Adipose tissue (tissue), 3 donors: ENCODE data around the gene TCF4. TPM values are rescaled to one million over a fixed set of nuclear protein-coding genes. Genes with fewer than 3 reads are reported as not detected.
"Not testable (repeated sequence)": the region's sequence is repeated elsewhere in the genome, so short reads cannot be mapped to it uniquely, and the experiment has no call there.

ENCODE experiments used
- H3K27ac ChIP-seq: one replicate; pipeline ENCODE4 v1.5.1; 2013; ENCODE audit warnings: low read depth, low read length
- WGBS, 3 donors: extraction: QIAGEN DNeasy Blood & Tissue Kit; methylation state at CpG; one replicate each; pipeline ENCODE4 v1.1.7; 2013; 5-methylcytosine and 5-hydroxymethylcytosine counted together
- polyA plus RNA-seq, 3 donors: library from polyadenylated mRNA; stranded (reverse); fragments of 200-250 nt; gene quantifications; one replicate each; pipeline ENCODE4 v1.2.3, GENCODE V29; 2013
- donor health status: healthy with polysubstance abuse.
- donor health status: Bipolar disorder and iron deficiency.
- donor health status: healthy.

The TCF4 gene
- polyA plus RNA-seq, 3 donors, result 6.7 to 36.9 (median 32.6) TPM

DNA sequence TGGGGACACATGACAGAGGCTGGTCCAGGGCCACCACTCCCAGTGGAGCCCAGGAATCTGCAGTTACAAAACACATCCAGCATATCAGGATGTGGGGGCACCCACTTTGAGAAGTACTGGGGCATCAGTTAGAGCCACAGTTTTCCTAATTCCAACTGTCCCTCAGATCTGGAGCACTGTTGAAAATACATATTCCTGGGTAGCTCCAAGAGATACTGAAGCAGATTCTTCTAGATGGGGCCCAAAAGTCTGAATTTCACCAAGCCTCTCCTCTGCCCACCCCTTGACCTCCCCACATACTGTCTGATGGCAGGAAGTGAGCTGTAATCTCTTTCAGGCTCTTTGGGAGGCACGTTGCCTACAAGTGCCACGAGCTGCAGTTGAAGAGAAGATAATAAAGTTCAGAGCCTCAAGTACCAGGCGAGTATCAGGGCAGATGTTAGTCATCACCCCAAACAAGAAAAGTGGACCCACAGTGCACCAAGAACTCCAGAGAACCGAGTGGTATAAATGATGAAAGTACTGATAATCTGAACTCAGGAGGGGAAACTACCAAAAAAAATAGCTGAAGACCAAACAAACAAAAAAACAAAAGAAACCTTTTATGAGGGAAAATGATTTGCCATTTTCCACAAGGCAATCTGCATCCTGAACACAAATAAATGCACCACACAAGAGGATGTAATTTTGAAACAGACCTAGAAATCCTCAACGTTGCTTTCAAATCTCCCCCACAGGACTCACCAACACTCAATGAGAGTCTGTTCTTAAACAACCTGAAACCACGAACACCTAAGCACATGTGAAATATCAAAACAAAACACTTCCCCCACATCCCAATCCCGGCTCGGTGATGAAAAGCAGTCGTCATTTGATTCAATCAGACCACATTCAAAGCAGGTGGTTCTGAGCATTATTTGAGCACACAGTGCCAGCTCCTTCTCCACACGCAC is 98.7 kb downstream of the TCF4 start:
- WGBS, 3 donors, result 37 to 48% (median 44%) methylated on average over 10 of the region's 10 CpGs
- no peak overlapping the region for H3K27ac ChIP-seq

DNA sequence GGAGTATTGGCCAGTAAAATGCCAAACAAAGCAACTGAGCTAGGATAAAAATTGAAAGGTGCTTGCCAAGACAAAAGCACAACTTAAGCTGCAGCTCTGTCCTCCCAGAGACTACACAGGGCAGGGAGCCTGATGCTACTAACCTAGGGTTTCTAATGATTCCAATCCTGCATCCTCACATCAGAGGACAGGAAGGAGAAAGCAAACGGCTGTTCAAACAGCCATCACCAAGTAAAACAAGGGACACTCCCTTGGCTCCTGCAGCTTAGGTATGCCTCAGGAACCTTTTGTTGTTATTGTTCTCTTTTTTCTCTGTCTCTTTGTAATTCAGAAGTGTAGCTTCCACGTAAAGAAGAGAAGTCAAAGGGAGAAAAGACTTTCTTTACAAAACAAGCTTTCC is 99.5 kb downstream of the TCF4 start:
- H3K27ac ChIP-seq, result no peak overlapping the region
- 40 to 49% (median 41%) methylated on average over 2 of the region's 2 CpGs for WGBS, 3 donors

DNA sequence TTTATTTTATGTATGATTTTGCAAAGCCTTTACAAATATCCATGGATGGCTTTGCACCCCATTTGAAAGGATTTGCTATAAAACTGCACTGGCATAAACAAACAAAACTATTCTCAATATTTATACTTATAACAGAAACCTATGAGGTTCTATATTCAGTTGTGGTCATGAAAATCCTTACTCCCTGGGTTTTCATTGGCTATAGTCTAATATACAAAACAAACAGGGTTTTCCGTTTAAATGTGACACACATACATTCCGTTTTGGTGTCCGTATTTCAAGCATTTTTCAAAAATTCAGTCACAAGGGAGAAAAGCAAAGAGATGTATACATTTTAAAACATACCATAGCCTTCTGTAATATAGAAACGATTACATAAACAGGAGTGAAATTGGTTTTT is 100.0 kb downstream of the TCF4 start:
- WGBS, 3 donors, result 76 to 88% (median 83%) methylated on average over 4 of the region's 4 CpGs
- no peak overlapping the region for H3K27ac ChIP-seq

DNA sequence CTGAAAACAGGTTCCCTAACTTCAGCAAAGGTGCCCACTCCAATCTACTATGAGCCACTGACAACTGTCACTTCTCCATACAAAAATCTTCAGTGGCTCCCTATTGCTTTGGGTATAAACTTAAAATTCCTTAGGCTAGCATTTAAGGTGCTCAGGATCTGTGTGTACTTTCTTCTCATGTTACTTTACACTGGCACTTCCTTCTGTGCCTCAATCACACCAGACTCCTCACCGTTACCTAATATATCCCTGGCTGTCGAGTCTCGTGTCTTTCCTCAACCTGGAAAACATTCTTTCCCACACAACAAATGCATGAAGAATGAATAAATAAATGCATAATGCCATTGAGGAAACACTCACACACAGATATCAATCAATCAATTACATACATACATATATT is 101.1 kb downstream of the TCF4 start:
- 91 to 94% (median 92%) methylated on average over 3 of the region's 3 CpGs for WGBS, 3 donors
- no peak overlapping the region for H3K27ac ChIP-seq

DNA sequence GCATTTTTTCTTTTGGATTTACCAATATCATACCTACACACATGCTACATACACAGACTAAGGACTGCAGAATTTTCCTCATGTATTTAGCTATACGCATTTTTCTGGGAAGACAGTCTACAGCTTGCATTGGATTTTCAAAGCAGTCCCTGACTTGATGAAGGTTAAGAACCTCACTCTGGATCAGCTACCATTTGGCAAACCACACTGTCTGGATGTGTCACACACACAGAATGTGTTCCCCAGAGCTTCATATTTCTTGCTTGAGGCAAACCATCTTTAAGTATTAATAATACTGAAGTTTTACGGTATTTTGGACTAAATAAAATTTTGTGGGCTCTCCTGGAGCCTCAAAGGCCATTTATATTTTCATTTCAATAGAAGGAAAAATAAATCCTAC is 102.3 kb downstream of the TCF4 start:
- no peak overlapping the region for H3K27ac ChIP-seq
- 73 to 85% (median 84%) methylated on average over 2 of the region's 2 CpGs for WGBS, 3 donors

DNA sequence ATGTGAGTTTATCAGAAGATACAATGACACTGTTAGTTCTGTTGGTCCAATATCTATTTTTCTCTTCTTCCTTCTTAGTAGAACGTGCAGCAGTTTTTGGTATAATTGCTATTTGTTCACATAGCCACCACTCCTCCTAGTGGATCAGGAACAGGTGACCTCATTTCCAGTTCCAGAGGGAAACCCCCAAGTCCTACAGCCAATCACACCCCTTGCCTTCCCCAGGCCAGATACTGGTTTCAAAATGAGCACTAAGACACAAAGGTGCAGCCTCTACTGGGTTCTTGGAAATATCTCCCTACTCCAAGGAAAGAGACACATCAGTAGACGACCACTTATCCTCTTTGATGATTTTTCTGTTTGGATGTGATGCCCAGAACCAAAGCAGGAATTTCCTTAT is 103.2 kb downstream of the TCF4 start:
- WGBS, 3 donors, result 66 to 70% (median 67%) methylated on average over 2 of the region's 2 CpGs
- no peak overlapping the region for H3K27ac ChIP-seq

DNA sequence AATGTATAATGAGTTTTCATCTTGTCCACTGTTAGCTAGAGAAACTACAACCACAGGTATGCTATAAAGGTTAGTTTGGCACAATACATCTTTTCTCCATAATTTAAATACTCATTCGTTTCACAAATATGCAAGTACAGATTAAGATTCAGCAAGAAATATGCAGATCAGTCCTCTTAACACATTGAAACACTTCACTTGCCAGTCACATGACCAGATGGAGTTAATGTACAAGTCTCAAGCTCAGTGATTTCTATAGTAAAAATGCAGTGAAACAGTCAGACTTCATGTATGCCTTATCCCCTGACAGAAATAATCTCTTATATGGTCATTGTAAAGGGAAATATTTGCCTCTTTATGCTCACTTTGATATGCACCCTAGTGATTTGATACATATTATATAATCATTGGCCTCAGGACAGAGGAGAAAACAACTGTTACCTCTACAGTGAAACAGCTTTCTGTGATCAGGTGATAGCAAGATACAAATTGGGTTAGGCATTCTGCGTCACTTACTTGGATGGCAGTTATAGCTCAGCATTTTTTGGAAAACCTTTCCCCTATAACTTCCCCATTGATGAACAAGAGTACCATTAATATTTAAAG is 104.6 kb downstream of the TCF4 start:
- H3K27ac ChIP-seq, result no peak overlapping the region
- 82 to 86% (median 82%) methylated on average over 2 of the region's 2 CpGs for WGBS, 3 donors

DNA sequence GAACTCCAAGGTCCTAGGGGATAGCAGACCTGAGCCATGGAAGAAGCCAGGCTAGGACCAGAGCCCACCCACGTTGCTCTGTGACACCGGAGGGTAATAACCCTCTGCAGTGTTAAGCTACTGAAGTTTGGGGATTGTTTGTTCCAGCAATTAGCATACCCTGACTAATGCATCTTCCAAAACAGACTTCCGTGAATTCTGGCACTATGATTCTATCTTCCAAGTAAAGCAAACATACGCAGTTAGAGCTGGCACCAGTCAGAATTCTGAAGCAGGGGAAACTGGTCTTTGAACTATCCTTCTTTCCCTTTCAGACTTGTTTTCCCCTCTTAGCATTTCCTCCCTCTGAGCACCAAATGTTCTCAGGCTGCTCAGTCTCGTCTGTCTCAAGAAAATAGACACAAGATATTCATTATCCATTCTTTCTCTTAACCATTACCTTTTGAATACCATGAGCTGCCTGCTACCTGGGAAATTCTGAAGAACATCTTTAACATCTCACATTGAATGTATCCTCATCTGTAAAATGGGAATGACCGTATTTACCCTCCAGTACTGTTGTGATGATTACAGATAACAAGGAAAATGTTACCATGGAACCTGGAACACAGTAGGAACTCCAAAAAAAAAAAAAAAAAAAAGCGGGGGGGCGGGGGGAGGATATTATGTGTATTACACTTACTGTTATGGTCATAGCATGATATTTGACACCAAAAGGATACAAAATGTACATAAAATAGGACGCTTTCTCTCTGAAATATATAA is 108.2 kb downstream of the TCF4 start:
- H3K27ac ChIP-seq, result no peak overlapping the region
- WGBS, 3 donors, result 81 to 87% (median 81%) methylated on average over 9 of the region's 9 CpGs

DNA sequence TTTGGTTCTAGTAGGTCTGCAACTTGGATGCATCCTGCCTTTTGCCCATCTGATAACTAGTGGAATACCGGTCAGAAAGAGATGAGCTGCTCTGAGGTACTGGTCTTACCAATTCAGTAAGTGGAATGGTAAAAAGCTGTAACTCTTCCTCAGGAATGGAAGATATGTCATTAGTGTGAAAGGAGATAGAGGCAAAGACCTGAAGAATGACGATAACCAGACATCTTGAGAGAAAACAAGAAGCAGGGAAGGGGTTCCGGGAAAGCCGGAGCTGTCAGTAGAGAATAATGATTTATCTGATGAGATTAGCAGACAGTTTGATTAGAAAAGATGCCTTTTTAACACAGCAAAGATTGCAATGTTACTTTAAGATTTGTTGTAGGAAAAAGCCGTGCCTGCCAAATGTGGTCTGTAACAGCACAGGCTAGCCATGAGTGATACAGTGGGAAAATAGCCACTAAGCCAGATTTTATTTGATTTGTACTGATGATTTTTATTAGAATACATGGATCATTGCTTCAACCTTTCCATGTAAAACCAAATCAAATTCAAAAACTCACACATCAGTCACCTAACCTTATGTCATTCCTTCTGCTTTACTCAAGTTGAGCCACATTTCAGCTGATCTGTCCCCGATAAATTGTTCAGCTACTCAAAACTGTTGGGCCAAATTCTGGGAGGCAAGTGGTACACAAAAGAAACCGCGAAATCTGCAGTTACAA is 110.0 kb downstream of the TCF4 start:
- peak overlapping the region; percentile 52 for H3K27ac ChIP-seq
- WGBS, 3 donors, result 30 to 61% (median 31%) methylated on average over 8 of the region's 8 CpGs

DNA sequence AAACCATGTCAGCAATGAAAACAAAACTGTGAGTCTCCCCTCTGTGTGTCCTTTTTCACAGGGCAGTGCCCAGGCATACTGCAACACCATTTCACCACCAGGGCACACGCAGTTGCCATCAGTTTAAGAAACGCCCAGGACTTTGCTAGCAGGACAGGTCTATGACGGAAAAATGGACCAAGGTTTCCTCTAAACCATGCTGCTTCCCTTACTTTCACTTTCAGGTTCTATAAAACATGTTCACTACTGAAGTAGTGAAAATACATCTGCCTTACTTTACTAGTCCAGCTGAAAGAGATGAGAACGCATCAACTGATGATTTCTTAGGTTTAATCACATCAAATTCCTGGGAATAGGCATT is 110.5 kb downstream of the TCF4 start:
- WGBS, 3 donors, result 2 to 38% (median 2%) methylated on average over 4 of the region's 4 CpGs
- H3K27ac ChIP-seq, result peak overlapping the region; percentile 86

DNA sequence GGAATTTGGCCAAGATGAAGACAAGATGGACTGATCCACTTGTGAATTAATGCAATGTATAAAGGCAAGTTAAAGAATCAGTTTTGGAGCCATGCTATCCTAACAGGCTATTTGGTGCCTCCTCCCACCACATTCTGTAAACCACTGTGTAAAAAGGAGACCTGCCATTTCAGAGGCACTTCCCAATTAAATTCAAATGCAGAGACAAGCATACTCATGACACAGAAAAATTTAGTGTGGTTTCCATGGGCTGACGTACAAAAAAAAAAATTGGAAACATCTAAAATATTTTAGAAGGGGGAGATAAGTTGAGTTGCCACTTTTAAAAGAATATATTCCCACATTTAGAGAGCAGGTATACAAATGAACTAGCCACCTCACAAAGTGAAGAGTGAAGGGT is 112.1 kb downstream of the TCF4 start:
- 73 to 85% (median 80%) methylated on average over 1 of the region's 1 CpG for WGBS, 3 donors
- H3K27ac ChIP-seq, result no peak overlapping the region

DNA sequence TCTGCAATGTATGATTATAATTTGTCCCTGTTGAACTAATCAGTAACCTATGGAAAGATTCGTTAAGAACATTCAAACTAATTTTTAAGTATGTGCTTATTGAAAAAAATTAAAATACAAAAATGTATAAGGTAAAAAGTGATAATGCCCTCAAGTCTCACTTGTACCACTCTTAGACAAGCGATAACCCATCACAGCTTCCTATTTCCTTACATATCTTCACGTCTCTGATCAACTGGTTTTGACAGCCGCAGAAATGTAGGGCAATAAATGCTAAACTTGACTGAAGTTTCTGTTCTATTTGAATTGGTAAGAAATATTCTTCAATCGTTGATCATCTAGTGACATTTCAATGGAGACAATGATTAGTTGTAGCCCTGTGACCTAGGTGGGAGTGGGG is 112.5 kb downstream of the TCF4 start:
- no peak overlapping the region for H3K27ac ChIP-seq
- WGBS, 3 donors, result 91 to 96% (median 95%) methylated on average over 5 of the region's 5 CpGs

DNA sequence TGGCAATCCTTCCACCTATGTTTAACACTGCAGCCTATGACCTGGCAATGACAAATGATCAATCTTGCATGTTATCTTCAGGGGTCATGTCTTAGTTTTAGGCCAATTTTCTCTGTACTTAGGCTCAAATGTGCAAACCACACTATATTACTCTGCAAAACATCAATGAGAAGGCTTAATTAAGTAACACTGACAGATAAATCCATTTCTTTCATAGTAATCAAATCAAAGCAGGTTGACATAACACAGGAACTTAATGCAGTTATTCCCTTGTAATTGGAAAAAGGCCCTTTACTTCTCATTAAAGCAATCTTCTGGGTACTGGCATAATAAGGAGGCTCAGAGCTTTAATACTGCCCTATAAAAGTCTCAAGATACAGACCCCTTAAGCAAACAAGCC is 114.4 kb downstream of the TCF4 start:
- H3K27ac ChIP-seq, result no peak overlapping the region

DNA sequence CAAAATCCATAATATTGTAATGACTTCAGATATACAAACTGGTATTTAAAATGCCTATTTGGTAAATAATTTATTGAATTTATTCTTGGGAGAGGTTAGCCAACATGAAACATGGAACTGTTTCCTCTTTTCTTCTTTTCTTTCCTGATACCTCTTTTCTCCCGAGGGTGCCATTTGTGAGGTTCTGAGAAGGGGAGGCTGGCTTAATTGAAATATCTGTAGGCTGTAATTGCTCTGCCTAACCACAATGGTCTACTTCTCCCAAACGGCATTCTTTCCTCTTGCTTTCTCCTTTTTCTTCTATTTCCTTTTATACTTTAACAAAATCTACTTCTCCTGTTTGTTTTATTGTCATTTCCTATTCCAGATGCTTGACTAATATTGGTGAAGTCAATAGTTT is 114.9 kb downstream of the TCF4 start:
- WGBS, 3 donors, result 44 to 64% (median 45%) methylated on average over 2 of the region's 2 CpGs

DNA sequence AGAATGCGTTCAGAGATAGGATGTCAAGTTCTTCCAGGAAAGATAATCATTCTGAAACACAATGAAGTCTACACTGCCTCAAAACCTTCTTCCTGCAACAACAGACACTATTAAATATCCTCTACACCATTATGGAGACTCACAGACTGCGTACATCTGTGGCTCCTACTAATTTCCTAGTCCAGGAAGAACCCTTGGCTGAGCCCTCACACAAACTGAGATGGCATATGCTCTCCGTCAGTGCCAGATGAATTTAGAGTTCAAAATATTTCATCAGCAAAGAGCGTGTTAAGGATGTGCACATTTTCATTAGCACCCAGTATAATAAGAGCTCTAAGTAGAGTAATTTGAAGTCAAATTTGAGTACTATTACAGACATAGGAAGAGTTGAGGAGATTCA is 117.2 kb downstream of the TCF4 start:
- 76 to 80% (median 79%) methylated on average over 4 of the region's 4 CpGs for WGBS, 3 donors
- H3K27ac ChIP-seq, result no peak overlapping the region

More for the DNA sequence above, 114.9 kb downstream of the TCF4 start:
- H3K27ac ChIP-seq, result no peak overlapping the region

DNA sequence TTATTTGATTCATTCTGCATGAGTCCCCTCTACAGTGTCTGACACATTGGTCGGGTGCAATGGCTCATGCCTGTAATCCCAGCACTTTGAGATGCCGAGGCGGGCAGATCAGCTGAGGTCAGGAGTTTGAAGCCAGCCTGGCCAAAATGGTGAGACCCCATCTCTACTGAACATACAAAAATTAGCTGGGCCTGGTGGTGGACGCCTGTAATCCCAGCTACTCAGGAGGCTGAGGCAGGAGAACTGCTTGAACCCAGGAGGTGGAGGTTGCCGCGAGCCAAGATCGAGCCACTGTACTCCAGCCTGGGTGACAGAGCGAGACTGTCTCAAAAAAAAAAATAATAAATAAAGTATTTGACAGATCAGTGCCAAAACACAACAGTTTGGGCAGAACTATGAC is 118.9 kb downstream of the TCF4 start:
- WGBS, 3 donors, result 93 to 97% (median 97%) methylated on average over 8 of the region's 8 CpGs

DNA sequence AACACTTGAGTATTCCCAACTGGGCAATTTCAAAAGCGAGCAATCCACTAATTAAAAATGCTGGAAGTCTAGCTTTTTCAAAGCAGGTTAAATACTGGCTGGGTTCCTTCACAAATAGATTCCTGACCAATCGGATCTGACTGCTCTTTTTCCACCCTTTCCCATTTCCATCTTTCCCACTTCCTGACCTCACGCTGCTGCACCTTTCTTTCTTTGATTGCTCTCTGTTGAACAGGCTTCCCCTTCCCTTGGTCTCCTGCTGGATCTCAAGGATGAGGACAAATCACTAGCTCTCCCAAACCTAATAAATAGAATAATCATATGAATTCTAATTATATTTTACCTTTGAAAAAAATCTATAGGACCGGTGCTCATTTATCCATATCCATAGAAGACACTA is 121.2 kb downstream of the TCF4 start:
- WGBS, 3 donors, result 78 to 84% (median 83%) methylated on average over 4 of the region's 4 CpGs

More for the DNA sequence above, 118.9 kb downstream of the TCF4 start:
- not testable (repeated sequence) for H3K27ac ChIP-seq

DNA sequence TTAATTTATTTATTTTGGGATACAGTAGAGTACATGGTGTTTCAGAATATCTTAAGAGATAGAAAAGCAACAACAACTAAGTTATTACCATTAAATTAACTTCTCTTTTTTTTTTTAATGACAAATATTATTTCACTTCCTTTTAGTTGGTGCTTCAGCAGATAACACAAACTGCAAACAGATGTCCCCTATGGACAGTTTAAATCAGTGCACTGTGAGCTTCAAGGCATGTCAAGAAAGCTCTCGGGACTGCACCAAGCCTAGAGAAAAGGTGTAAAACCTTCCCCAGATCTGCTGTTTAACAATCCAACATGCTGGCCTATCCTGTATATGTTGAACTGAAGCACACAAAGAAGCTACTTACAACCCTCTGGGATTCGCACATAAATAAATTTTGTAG is 122.7 kb downstream of the TCF4 start:
- 75 to 88% (median 80%) methylated on average over 2 of the region's 2 CpGs for WGBS, 3 donors
- H3K27ac ChIP-seq, result no peak overlapping the region

More for the DNA sequence above, 121.2 kb downstream of the TCF4 start:
- no peak overlapping the region for H3K27ac ChIP-seq

DNA sequence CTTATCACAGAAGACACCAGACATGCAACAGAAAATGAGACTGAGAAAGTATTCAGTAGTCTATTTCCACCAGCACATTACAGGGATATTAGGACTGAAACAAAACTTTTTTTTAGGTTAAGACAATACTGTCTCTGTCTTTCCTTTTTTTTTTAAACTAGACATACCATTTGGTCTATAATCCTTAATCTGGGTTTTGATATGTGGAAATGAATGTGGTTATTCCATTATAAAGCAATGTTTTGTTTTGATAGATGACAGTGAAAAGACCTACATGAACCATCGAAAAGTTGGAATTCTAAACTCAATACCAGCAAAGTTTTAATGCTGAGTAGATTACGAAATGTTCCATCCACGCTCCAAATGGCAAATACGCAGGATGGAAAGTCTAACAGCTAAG is 123.4 kb downstream of the TCF4 start:
- 78 to 84% (median 80%) methylated on average over 4 of the region's 4 CpGs for WGBS, 3 donors
- no peak overlapping the region for H3K27ac ChIP-seq
